GM12878 (cell line): ENCODE results near the gene FAM219A.

Experiments
- CTCF ChIP-seq, 3 experiments: IDR thresholded peaks in 2 of 3; conservative IDR thresholded peaks in 1 of 3; 2 replicates each; pipeline ENCODE4 v1.5.1; 2011; ENCODE audit warnings: low read depth in 3 of 3, low read length in 3 of 3, mild to moderate bottlenecking in 3 of 3, control low read depth in 2 of 3, moderate library complexity in 2 of 3, inconsistent platforms in 1 of 3, mixed read lengths in 1 of 3; ENCODE audit not compliant: control insufficient read depth in 2 of 3, insufficient read depth in 1 of 3; ENCODE audit errors: extremely low read depth in 1 of 3
- FOXM1 ChIP-seq: IDR thresholded peaks from 2 replicates; pipeline ENCODE4 v1.6.1; 2012; ENCODE audit warnings: low read depth, mild to moderate bottlenecking, inconsistent platforms, low read length, moderate library complexity
- GABPA ChIP-seq: IDR thresholded peaks from 2 replicates; pipeline ENCODE4 v1.6.1; 2014; ENCODE audit warnings: antibody characterized with exemption, low read depth, mild to moderate bottlenecking, inconsistent platforms
- KAT2A ChIP-seq: conservative IDR thresholded peaks from 2 replicates; pipeline ENCODE4 v1.6.1; 2011; ENCODE audit warnings: low read depth, low read length; ENCODE audit not compliant: control insufficient read depth
- USF2 ChIP-seq: IDR thresholded peaks from 2 replicates; pipeline ENCODE4 v1.6.1; 2011; ENCODE audit warnings: low read depth, low read length, improper control_type of control experiment, borderline replicate concordance
- WRNIP1 ChIP-seq: IDR thresholded peaks from 2 replicates; pipeline ENCODE4 v1.6.1; 2011; ENCODE audit warnings: low read depth, low read length, improper control_type of control experiment, borderline replicate concordance
- ZNF207 ChIP-seq: fragments of 450-650 bp; IDR thresholded peaks from 2 replicates; pipeline ENCODE4 v1.6.1; 2014; ENCODE audit warnings: antibody characterized with exemption, mild to moderate bottlenecking, borderline replicate concordance
- TF ChIP-seq, protein P1 (sequence below): IDR thresholded peaks from 2 replicates; pipeline ENCODE4 v1.6.1; 2012; ENCODE audit warnings: mild to moderate bottlenecking, low read depth, low read length

DNA sequence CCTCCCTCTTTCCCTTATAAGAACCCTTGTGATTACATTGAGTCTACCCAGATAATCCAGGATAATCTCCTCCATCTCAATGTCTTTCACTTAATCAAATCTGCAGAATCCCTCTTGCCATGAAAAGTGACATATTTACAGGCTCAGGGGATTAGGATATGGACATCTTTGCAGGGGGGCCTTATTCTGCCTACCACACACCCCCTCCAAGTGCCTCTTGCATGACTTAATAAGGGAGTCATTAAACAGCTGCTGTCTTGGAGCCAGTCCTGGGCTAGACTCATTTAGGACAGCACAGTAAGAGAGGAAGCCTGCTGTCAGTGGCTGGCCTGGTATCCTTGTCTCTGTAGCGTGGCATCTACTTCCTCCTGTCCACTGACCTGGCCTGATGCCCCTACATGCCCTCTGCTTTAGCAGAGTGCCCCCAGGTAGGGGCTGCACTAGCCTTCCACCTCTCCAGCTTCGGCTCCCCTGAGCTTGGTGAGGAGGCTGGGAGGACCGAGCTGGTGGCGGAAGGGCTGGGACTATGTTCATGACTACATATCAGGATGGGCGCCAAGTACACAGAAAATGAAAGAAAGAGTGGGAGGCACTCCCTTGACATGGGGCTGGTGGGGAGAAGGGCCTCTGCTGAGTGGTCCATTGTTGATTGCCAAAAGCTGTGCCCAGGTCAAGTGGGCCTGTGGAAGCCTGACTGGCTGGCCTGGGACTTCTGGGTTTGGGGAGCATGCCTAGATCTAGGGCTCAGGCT, 47.2 kb upstream of the FAM219A start:
- no peak for TF ChIP-seq FOXM1
- TF ChIP-seq CTCF (IDR thresholded peaks at IDR 0.05 in 2 of 3, conservative IDR thresholded peaks at IDR 0.05 in 1 of 3; ENCODE audit: control insufficient read depth in 2 of 3, extremely low read depth in 1 of 3, insufficient read depth in 1 of 3, low read depth in 3 of 3, low read length in 3 of 3) = no peak
- TF ChIP-seq GABPA = no peak
- no peak for TF ChIP-seq USF2
- TF ChIP-seq WRNIP1 = no peak
- TF ChIP-seq KAT2A = no peak
- no peak for TF ChIP-seq ZNF207
- TF ChIP-seq, protein P1, sequence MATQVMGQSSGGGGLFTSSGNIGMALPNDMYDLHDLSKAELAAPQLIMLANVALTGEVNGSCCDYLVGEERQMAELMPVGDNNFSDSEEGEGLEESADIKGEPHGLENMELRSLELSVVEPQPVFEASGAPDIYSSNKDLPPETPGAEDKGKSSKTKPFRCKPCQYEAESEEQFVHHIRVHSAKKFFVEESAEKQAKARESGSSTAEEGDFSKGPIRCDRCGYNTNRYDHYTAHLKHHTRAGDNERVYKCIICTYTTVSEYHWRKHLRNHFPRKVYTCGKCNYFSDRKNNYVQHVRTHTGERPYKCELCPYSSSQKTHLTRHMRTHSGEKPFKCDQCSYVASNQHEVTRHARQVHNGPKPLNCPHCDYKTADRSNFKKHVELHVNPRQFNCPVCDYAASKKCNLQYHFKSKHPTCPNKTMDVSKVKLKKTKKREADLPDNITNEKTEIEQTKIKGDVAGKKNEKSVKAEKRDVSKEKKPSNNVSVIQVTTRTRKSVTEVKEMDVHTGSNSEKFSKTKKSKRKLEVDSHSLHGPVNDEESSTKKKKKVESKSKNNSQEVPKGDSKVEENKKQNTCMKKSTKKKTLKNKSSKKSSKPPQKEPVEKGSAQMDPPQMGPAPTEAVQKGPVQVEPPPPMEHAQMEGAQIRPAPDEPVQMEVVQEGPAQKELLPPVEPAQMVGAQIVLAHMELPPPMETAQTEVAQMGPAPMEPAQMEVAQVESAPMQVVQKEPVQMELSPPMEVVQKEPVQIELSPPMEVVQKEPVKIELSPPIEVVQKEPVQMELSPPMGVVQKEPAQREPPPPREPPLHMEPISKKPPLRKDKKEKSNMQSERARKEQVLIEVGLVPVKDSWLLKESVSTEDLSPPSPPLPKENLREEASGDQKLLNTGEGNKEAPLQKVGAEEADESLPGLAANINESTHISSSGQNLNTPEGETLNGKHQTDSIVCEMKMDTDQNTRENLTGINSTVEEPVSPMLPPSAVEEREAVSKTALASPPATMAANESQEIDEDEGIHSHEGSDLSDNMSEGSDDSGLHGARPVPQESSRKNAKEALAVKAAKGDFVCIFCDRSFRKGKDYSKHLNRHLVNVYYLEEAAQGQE = no peak
